SJSA1 (cell line): ENCODE measurements around the gene GOLM1. TPM values are rescaled to one million over a fixed set of nuclear protein-coding genes. Genes with fewer than 3 reads are reported as not detected.
"Not testable (repeated sequence)": the region's sequence is repeated elsewhere in the genome, so short reads cannot be mapped to it uniquely, and the experiment has no call there.

Experiments used
- DNase-seq, 2 experiments: peaks; one replicate each; pipeline ENCODE4 v3.0.0-alpha.2; 2015 to 2020; ENCODE audit warnings: low spot score in 2 of 2, low read depth in 1 of 2
- H3K27ac ChIP-seq: fragments of 250-450 bp; sonication (Bioruptor Pico); 2 replicates; pipeline ENCODE4 v1.5.1; 2020; ENCODE audit warnings: mild to moderate bottlenecking, moderate library complexity
- H3K27me3 ChIP-seq: fragments of 250-450 bp; sonication (Bioruptor Pico); replicated peaks from 2 replicates; pipeline ENCODE4 v1.5.1; 2020; ENCODE audit warnings: mild to moderate bottlenecking, moderate library complexity
- H3K36me3 ChIP-seq: fragments of 250-450 bp; sonication (Bioruptor Pico); 2 replicates; pipeline ENCODE4 v1.5.1; 2020; ENCODE audit warnings: mild to moderate bottlenecking
- H3K4me1 ChIP-seq: fragments of 250-450 bp; sonication (Bioruptor Pico); replicated peaks from 2 replicates; pipeline ENCODE4 v1.6.1; 2021; ENCODE audit warnings: mild to moderate bottlenecking
- H3K4me3 ChIP-seq: fragments of 250-450 bp; sonication (Bioruptor Pico); 2 replicates; pipeline ENCODE4 v1.5.1; 2020; ENCODE audit warnings: mild to moderate bottlenecking
- H3K9me3 ChIP-seq: fragments of 250-450 bp; sonication (Bioruptor Pico); replicated peaks from 2 replicates; pipeline ENCODE4 v1.5.1; 2020; ENCODE audit warnings: mild to moderate bottlenecking
- total RNA-seq: library from RNA; depleted of rRNA; stranded (reverse); fragments of >200 nt; shearing (Covaris generic); gene quantifications from 2 replicates; pipeline ENCODE4 v1.2.3, GENCODE V29; 2014; rRNA removed

Gene GOLM1
- 27.5 and 37.2 TPM in 2 replicates for total RNA-seq

- no peaks in the 10 kb centered on the region for H3K27me3 ChIP-seq
- peaks cover 11% of the 10 kb centered on the region for H3K4me1 ChIP-seq
- DNase-seq: peak; percentile 56 to 66
These were observed at the start of gene GOLM1 for GRCh38 chr9:86098824-86099700. Gene GOLM1 (minus strand): TSS chr9:86099558. CDS start chr9:86079320, 20,238 bp downstream.

DNA sequence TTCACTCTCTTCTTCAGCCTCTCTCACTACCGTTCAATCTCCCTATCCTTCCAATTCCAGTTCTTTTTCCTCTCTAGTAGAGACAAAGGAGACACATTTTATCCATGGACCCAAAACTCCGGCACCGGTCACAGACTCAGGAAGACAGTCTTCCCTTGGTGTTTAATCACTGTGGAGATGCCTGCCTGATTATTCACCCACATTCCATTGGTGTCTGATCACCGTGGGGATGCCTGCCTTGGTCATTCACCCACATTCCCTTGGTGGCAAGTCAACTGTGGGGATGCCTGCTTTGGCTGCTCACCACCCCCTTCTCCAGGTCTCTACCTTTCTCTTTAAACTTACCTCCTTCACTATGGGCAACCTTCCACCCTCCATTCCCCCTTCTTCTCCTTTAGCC lies 47.3 kb upstream of the GOLM1 start:
- H3K36me3 ChIP-seq, H3K4me3 ChIP-seq, H3K27me3 ChIP-seq, H3K27ac ChIP-seq, H3K4me1 ChIP-seq, H3K9me3 ChIP-seq: not testable (repeated sequence)
- peak in 1 of 2 experiments; percentile 38 for DNase-seq

More at GRCh38 chr9:86098824-86099700, at the start of gene GOLM1:
- H3K36me3 ChIP-seq: no peaks in the 10 kb centered on the region
- H3K27ac ChIP-seq: peak within 1 kb of the TSS; percentile 35
- H3K9me3 ChIP-seq: 0 out of 2 replicates have a peak, but pooled peaks cover 4% of the 10 kb centered on the region
- peak within 1 kb of the TSS; percentile 95 for H3K4me3 ChIP-seq

DNA sequence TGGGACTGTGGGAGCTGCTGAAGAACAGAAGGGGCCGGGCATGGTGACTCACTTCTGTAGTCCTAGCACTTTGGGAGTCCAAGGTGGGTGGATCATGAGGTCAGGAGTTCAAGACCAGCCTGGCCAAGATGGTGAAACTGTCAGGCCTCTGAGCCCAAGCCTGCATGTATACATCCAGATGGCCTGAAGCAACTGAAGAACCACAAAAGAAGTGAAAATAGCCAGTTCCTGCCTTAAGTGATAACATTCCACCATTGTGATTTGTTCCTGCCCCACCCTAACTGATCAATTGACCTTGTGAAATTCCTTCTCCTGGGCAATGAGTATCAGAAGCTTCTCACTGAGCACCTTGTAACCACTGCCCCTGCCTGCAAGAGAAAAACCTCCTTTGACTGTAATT lies 46.6 kb upstream of the GOLM1 start:
- H3K4me3 ChIP-seq, H3K27me3 ChIP-seq, H3K9me3 ChIP-seq, H3K36me3 ChIP-seq, H3K27ac ChIP-seq, H3K4me1 ChIP-seq, DNase-seq: not testable (repeated sequence)

DNA sequence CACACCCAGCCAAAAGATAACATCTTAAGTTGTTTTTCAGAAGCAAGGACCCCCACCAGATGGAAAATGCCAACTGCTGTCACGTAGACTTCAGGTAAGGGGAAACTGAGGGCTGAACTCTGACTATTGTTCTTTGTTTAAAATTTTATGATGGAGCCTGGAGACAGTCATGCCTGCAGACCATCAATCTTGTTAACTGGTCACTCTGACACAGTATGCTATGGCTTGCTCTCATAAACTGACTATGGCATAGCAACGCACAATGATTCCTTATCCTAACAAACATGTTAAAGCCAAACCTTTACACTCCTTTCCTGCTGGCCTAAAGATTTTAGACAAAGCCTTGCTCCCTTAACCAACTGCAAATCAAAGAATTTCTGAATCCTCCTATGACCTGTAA lies 43.6 kb upstream of the GOLM1 start:
- no peaks in the 10 kb centered on the region for H3K27me3 ChIP-seq
- H3K9me3 ChIP-seq: no peaks in the 10 kb centered on the region; the same call in 1 of the 2 replicates
- H3K4me3 ChIP-seq: no peak overlapping the region
- H3K4me1 ChIP-seq: no peaks in the 10 kb centered on the region
- no peak overlapping the region for H3K27ac ChIP-seq
- H3K36me3 ChIP-seq: no peaks in the 10 kb centered on the region
- no peak for DNase-seq

DNA sequence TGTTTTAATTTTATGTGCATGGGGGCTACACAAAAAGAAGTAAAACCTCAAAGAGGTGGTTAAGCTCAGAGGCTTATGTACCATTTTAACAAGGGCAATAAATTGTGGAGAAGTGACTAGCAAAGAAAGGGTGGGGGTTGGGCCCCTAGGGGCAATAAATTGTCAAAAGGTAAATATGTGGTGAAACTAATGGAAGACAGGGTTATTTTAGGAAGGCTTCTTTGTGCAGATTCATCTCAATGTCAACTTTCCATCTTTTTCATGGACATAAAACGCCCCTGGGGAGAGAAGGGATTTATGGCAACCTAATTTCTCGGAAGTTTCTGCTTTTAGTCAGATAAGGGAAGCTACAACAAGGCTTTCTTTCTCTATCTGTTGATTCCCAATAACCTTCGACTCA lies 42.5 kb upstream of the GOLM1 start:
- Histone ChIP-seq H3K27ac (no peak overlapping the region), H3K9me3 (no peaks in the 10 kb centered on the region; the same call in 1 of the 2 replicates), H3K4me3 (no peak overlapping the region), H3K27me3 (no peaks in the 10 kb centered on the region), H3K36me3 (no peaks in the 10 kb centered on the region), H3K4me1 (no peaks in the 10 kb centered on the region)
- DNase-seq: no peak

DNA sequence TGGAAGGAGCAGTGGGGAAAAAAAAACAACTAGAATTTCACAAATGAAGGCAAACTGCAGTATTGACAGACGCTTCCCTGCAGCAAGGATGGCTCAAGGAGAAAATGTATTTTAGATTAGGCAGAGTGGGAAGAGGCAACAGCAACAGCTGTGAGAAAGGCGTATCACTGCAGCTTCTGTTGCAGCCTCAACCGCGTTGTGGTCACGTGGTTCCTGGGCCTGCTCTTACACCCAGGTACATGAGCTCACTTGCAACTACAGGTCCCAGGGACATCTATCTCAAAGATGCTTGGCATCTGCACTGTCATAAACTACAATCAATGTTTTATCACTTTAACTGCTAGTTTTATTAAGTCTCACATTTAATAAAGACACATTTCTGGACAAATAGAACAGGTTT lies 36.0 kb upstream of the GOLM1 start:
- DNase-seq: no peak
- Histone ChIP-seq H3K27me3 (no peaks in the 10 kb centered on the region), H3K4me3 (no peak overlapping the region), H3K9me3 (no peaks in the 10 kb centered on the region), H3K27ac (no peak overlapping the region), H3K36me3 (no peaks in the 10 kb centered on the region), H3K4me1 (no peaks in the 10 kb centered on the region)

- no peak for DNase-seq
- Histone ChIP-seq H3K4me1 (no peaks in the 10 kb centered on the region), H3K4me3 (no peak overlapping the region), H3K36me3 (no peaks in the 10 kb centered on the region), H3K9me3 (no peaks in the 10 kb centered on the region), H3K27me3 (no peaks in the 10 kb centered on the region), H3K27ac (no peak overlapping the region)
These were observed 35.0 kb upstream of the GOLM1 start for GRCh38 chr9:86134361-86134760.

- Histone ChIP-seq H3K27me3 (no peaks in the 10 kb centered on the region), H3K27ac (no peak overlapping the region), H3K9me3 (no peaks in the 10 kb centered on the region; the same call in 1 of the 2 replicates), H3K4me1 (peaks cover 9% of the 10 kb centered on the region), H3K4me3 (no peak overlapping the region), H3K36me3 (no peaks in the 10 kb centered on the region)
- no peak for DNase-seq
These were observed 29.0 kb upstream of the GOLM1 start for GRCh38 chr9:86128235-86128822.

GRCh38 chr9:86126998-86127972 lies 27.9 kb upstream of the GOLM1 start:
- H3K4me3 ChIP-seq: no peak overlapping the region
- H3K9me3 ChIP-seq: no peaks in the 10 kb centered on the region; the same call in 1 of the 2 replicates
- no peaks in the 10 kb centered on the region for H3K36me3 ChIP-seq
- H3K4me1 ChIP-seq: peaks cover 9% of the 10 kb centered on the region
- H3K27ac ChIP-seq: no peak overlapping the region
- H3K27me3 ChIP-seq: no peaks in the 10 kb centered on the region
- DNase-seq: peak; percentile 24 to 51

DNA sequence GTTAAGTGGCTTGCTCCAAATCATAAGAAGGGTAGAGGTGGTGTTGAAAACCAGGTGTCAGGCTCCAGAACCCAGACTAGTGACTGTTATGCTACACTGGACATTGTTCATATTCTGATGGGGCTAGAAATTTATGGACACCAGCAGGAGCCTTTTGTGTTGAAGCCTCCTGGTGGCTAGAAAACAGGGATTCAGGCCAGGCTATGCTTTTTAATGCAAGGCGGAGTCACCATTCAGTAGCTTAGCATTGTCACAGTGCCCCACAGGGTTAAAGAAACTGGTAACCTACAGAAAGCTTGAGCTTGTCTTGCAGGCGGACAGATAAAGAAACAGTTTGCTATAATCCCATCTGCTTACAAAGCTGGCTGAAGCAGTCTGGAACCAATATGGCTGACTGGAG lies 23.0 kb upstream of the GOLM1 start:
- Histone ChIP-seq H3K4me3 (no peak overlapping the region), H3K9me3 (no peaks in the 10 kb centered on the region; the same call in 1 of the 2 replicates), H3K36me3 (no peaks in the 10 kb centered on the region), H3K4me1 (peaks cover 7% of the 10 kb centered on the region), H3K27me3 (no peaks in the 10 kb centered on the region), H3K27ac (no peak overlapping the region)
- no peak for DNase-seq

DNA sequence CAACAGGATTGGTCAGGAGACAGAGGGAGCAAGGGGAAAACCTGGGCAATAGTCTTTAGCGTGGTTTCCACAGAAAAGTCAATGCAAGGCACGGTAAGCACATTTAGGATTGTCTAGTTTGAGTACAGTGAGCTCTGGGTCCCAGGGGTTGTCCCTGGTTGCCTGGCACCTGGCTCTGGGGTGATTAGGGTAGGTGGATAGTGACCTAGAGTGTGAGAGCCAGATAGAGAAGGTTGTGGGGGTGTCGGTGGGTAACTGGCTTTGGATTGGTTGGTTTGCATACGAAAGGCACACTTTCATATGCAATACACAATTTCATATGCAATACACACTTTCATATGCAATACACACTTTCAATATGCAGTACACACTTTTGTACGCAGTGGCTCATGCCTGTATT lies 20.1 kb upstream of the GOLM1 start:
- Histone ChIP-seq H3K36me3 (no peaks in the 10 kb centered on the region), H3K4me3 (no peak overlapping the region), H3K4me1 (no peaks in the 10 kb centered on the region), H3K27me3 (no peaks in the 10 kb centered on the region), H3K9me3 (no peaks in the 10 kb centered on the region), H3K27ac (no peak overlapping the region)
- DNase-seq: no peak

DNA sequence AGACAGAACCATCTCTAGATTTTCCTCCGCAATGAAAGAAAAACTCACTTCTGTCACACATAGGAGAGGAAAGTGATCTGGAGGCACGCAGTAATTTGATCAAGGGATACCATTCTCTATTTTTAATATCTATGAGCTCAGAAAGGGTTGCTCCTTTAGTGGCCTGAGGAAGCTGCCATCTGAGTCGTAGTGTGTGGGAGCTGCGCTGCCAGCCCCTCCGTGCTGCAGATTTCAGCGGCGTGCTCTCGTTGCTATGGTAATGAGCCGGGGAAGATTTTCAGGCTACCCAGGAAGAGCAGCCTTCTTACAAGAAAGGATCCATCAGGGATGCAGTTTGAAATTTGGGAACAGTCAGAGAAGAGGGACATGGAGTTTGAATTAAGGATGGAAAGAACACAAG lies 17.1 kb upstream of the GOLM1 start:
- H3K4me3 ChIP-seq: no peak overlapping the region
- H3K27ac ChIP-seq: no peak overlapping the region
- DNase-seq: no peak
- H3K9me3 ChIP-seq: no peaks in the 10 kb centered on the region
- H3K27me3 ChIP-seq: no peaks in the 10 kb centered on the region
- H3K36me3 ChIP-seq: no peaks in the 10 kb centered on the region
- no peaks in the 10 kb centered on the region for H3K4me1 ChIP-seq

- Histone ChIP-seq H3K36me3 (no peaks in the 10 kb centered on the region), H3K4me3 (no peak overlapping the region)
These were observed 16.5 kb upstream of the GOLM1 start for GRCh38 chr9:86115886-86116285.

More at GRCh38 chr9:86115886-86116285, 16.5 kb upstream of the GOLM1 start:
- no peak for DNase-seq
- H3K27me3 ChIP-seq: no peaks in the 10 kb centered on the region
- H3K27ac ChIP-seq: no peak overlapping the region
- no peaks in the 10 kb centered on the region for H3K4me1 ChIP-seq
- H3K9me3 ChIP-seq: no peaks in the 10 kb centered on the region
